A549 treated with GW870086 at 1 μM for 4 hours (cell line): ENCODE data around the gene FOXF1. TPM values are rescaled to one million over a fixed set of nuclear protein-coding genes. Genes with fewer than 3 reads are reported as not detected.

Source experiments
- total RNA-seq: library from RNA; stranded (reverse); fragments of 200-300 nt; extraction: Qiagen RNA extraction; gene quantifications from 5 replicates; pipeline ENCODE4 v1.2.3, GENCODE V29; 2022; ENCODE audit warnings: low read depth

Gene FOXF1
- not detected in 5 replicates for total RNA-seq

GRCh38 chr16:86510465-86511261 is at the start of gene FOXF1:
Gene FOXF1, plus strand, starts transcription at chr16:86510527. Its CDS starts 43 bp downstream, at chr16:86510570.

GRCh38 chr16:86554917-86555703 is 44.8 kb downstream of the FOXF1 start, which contains the start of gene MTHFSD:
Gene MTHFSD, minus strand, starts transcription at chr16:86555235. Its CDS starts 51 bp downstream, at chr16:86555184.

Other genes with a start within 250 kb of the FOXF1 start
- gene MTHFSD, start 44.7 kb downstream of the FOXF1 start, total RNA-seq: 9.0 to 12.8 TPM (median 12.1 TPM) in 5 replicates
- 1.8 to 2.9 TPM (median 2.4 TPM) in 5 replicates for gene FOXC2, start 56.3 kb downstream of the FOXF1 start, total RNA-seq
- gene FOXL1, start 68.0 kb downstream of the FOXF1 start, total RNA-seq: 0.83 to 2.3 TPM (median 0.97 TPM) in 5 replicates